Omental fat pad (tissue), 4 donors: Measurements from ENCODE around the gene TEX35. TPM values are rescaled to one million over a fixed set of nuclear protein-coding genes. Genes with fewer than 3 reads are reported as not detected.

Source experiments
- ATAC-seq: fragments of 150-250 bp; one replicate; pipeline ENCODE4 v1.9.1; 2016; ENCODE audit warnings: mild to moderate bottlenecking, moderate library complexity; ENCODE audit not compliant: low FRiP score
- DNase-seq: peaks from one replicate; pipeline ENCODE4 v3.0.0-alpha.2; 2019; ENCODE audit warnings: low spot score
- CTCF ChIP-seq, 3 donors: fragments of 450-650 bp; IDR thresholded peaks; one replicate each; pipeline ENCODE4 v1.5.1; 2016 to 2017; ENCODE audit warnings: antibody characterized with exemption in 3 of 3, mild to moderate bottlenecking in 3 of 3, moderate library complexity in 2 of 3
- total RNA-seq, 4 donors: library from RNA; depleted of rRNA; stranded (reverse); fragments of >200 nt; gene quantifications; one replicate each; pipeline ENCODE4 v1.1.0, GENCODE V29; 2016

Gene TEX35
- total RNA-seq, 4 donors from 2014 or later = not detected

DNA sequence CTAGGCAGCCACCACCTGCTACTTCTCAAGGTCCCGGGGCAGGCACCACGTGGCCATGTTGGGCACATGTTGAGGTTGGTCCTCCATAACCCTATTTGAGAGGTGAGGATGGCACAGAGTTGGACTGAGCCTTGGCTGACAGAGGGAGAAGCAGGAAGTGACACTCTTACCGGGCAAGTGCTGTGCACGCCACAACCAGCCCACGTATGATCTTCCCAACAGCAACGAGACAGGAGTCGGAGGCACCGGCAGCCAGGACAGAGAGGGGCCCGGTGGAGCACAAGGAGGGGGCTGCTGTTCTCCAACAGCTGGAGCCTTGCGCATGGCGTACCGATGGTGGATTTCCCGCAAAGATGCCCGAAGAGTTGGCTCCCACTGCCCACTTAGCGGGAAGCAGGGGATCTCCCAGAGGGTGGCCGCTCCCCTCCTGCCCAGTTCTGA is 19.6 kb upstream of the TEX35 start:
- no peak for ATAC-seq
- no peak for DNase-seq
- no peak for TF ChIP-seq CTCF (IDR thresholded peaks at IDR 0.05)

DNA sequence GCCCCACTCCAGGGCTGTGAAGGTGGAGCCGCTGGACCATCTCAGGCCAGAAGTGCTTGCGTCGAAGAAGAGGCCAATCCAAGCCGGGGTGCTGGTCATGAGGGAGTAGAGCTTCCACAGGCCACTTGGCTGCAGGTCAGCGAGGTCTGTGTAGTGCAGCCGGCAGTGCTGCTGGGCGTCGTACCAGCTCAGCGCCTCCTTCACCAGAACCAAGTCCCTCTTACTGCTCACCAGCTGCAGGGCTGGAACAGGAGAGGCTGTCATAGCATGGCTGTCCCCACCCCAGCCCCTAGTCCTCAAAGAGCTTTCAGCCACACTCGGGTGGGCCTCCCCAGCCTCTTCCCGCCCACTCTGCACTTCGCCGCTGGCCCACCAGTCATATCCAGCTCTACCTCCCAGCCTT is 18.3 kb upstream of the TEX35 start:
- DNase-seq (no peak), ATAC-seq (no peak)
- TF ChIP-seq CTCF (IDR thresholded peaks at IDR 0.05) = no peak

GRCh38 chr1:178495158-178495557 is 17.8 kb upstream of the TEX35 start:
- no peak for DNase-seq
- no peak for TF ChIP-seq CTCF (IDR thresholded peaks at IDR 0.05)
- ATAC-seq = no peak

- DNase-seq (no peak), ATAC-seq (no peak)
Measured at GRCh38 chr1:178495741-178496409, 17.0 kb upstream of the TEX35 start.

GRCh38 chr1:178496410-178497135 is 16.3 kb upstream of the TEX35 start, which contains the start of gene CLEC20A:
Gene CLEC20A, minus strand, starts transcription at chr1:178496964. Its CDS starts 25 bp downstream, at chr1:178496939.
- ATAC-seq (no peak), DNase-seq (no peak)
- no peak for TF ChIP-seq CTCF (IDR thresholded peaks at IDR 0.05)

More at GRCh38 chr1:178495741-178496409, 17.0 kb upstream of the TEX35 start:
- TF ChIP-seq CTCF (IDR thresholded peaks at IDR 0.05) = no peak

DNA sequence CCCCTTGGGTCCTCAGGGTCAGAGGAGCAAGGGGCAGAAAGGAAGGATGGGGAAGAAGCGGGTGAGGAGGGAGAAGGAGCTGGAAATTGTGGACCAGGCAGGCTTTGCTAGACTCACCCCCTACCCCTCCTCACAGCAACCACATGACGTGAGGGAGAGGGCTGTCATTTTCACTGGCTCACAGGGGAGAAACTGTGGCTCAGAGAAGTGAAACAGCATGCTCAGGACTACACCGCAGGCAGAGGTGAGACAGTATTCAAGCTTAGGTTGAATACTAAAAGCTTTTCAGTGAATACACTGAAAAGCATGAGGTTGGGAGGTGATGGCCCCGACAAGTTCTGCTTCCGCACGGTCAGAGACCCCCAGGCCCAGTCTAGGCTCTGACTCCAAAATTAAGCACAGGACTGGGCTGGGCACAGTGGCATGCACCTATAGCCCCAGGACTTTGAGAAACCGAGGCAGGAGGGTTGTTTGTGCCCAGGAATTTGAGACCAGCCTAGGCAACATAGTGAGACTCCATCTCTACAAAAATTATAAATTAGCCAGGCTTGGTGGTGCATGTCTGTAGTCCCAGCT is 14.9 kb upstream of the TEX35 start:
- TF ChIP-seq CTCF (IDR thresholded peaks at IDR 0.05) = no peak
- no peak for ATAC-seq

More for the DNA sequence above, 14.9 kb upstream of the TEX35 start:
- no peak for DNase-seq
